Pulmonary artery endothelial cell (primary cell): Measurements from ENCODE around the gene MAU2. TPM values are rescaled to one million over a fixed set of nuclear protein-coding genes. Genes with fewer than 3 reads are reported as not detected.
"Not testable (repeated sequence)": the region's sequence is repeated elsewhere in the genome, so short reads cannot be mapped to it uniquely, and the experiment has no call there.

Source experiments
- DNase-seq: peaks from one replicate; pipeline ENCODE4 v3.0.0-alpha.2; 2011; ENCODE audit warnings: low read depth, low spot score
- total RNA-seq: library from RNA; depleted of rRNA; stranded (reverse); fragments of >200 nt; gene quantifications from 2 replicates; pipeline ENCODE4 v1.2.3, GENCODE V29; 2014

The MAU2 gene
- total RNA-seq, 1 donor from 2014 or later = 23.7 TPM

DNA sequence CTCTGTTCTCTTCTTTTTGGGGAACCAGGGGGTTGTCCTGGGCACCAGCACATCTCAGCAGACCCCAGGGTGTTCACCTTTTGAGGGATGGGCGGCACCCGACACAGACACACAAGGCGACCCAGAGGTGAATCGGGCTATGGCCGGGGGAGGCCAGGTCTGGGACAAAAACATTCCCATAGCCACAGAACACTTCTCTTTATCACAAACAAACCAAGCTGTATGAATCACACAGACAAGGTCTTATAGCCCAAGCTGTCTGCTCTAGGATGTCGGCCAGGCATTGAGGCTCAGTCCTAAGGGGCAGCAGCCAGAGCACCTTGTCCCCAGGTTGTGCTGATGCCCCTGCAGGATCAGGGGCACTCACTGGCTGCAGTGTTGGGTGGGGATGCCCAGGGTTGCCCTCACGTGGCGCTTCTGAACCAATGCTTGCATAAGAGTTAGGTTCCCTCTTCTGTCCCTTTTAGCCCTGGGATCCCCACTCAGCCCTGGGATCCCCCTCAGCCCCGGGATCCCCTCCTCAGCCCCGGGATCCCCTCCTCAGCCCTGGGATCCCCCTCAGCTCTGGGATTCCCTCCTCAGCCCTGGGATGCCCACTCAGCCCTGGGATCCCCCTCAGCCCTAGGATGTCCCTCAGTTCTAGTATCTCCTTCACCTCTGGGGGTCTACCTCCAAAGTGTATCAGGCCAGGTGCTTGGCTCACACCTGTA lies 26.9 kb downstream of the MAU2 start:
- DNase-seq = no peak

DNA sequence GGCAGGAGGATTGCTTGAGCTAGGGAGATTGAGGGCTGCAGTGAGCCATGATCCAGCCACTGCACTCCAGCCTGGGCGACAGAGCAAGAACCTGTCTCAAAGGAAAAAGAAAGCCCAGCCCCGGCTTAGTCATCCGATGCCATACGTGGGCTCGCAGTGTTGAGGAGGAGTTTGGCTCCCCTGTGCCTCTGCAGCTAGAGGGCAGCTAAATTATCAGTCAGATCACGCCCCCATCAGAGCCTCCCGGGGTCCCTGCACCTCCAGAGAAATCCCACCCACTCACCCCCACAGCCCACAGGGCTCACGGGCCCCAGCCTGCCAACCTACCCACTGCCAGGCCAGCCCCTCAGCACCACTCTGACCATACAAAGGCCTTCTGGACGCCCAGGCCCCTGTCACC lies 27.6 kb downstream of the MAU2 start:
- no peak for DNase-seq

GRCh38 chr19:19349365-19349764 lies 28.7 kb downstream of the MAU2 start:
- DNase-seq = no peak

DNA sequence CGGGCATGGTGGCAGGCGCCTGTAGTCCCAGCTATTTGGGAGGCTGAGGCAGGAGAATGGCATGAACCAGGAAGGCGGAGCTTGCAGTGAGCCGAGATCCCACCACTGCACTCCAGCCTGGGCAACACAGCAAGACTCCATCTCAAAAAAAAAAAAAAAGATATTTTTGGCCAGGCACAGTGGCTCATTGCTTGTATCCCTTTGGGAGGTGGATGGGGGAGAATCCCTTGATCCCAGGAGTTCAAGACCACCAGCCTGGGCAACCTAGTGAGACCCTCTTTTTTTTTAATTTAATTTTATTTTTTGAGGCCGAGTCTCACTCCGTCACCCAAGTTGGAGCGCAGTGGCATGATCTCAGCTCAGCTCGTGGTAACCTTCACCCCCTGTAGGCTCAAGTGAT lies 30.1 kb downstream of the MAU2 start:
- DNase-seq = not testable (repeated sequence)

GRCh38 chr19:19352823-19353222 lies 32.2 kb downstream of the MAU2 start:
- no peak for DNase-seq

- DNase-seq = no peak
These were observed 33.4 kb downstream of the MAU2 start for GRCh38 chr19:19354007-19354406.

DNA sequence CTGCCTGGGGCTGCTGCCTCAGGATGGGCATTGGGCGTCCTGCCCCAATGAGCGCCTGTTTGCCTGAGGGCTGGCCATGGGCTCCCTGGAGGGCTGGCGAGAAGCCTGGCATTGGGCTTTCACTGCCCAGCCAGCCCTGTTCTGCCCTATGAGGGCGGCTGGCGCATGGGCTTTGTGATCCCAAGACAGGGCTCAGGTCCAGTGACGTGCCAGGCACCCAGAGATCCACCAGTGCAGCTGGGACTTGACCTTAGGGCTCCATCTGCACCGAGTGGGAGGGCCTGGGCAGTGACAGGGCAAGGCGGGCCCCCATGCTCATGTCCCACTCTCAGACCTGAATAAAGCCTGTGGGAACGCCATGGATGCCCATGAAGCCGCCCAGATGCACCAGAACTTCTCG lies 34.3 kb downstream of the MAU2 start:
- DNase-seq = no peak

DNA sequence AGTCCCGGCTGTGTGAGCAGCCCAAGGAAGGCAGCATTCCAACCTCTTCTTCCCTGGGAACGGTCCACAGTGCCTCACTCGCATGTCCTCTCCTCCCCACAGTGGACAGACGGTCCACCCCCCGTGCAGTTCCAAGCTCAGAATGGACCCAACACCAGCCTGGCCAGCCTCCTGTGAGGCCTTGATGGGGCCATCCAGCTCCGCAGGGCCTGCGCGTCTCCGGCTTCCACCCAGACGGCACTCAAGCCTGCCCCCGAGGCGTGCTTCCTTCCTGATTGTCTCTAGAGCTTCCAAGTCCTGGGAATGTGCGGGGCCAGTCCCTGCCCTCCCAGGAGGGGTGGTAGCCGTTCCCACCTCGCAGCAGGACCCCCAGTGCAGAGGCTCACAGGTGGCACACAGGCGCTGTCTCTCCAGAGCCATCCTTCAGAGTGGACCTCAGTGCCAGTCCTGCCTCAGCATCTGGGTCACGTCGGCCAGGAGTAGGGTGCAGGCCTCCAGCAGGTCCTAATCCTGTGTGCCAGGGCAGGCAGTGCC lies 35.0 kb downstream of the MAU2 start:
- DNase-seq = no peak

DNA sequence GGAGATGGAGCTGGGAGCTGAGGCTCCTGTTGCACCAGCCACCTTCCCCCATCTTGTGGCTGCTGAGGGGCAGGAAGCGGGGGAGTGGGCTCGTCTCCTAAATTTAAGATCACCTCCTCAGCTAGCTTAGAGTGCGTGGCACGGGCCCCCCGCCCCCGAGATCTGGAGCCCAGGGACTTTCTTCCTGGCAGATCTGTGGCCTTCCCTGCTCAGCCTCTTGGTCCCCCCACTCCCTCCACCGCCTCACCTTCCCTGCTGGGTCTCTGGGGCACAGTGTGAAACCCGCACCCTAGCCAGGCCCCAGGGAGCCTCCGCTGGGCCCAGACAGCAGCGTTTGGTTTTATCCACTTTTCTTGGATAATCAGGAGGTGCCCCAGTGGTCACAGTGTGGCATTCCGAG lies 35.9 kb downstream of the MAU2 start:
- no peak for DNase-seq

DNA sequence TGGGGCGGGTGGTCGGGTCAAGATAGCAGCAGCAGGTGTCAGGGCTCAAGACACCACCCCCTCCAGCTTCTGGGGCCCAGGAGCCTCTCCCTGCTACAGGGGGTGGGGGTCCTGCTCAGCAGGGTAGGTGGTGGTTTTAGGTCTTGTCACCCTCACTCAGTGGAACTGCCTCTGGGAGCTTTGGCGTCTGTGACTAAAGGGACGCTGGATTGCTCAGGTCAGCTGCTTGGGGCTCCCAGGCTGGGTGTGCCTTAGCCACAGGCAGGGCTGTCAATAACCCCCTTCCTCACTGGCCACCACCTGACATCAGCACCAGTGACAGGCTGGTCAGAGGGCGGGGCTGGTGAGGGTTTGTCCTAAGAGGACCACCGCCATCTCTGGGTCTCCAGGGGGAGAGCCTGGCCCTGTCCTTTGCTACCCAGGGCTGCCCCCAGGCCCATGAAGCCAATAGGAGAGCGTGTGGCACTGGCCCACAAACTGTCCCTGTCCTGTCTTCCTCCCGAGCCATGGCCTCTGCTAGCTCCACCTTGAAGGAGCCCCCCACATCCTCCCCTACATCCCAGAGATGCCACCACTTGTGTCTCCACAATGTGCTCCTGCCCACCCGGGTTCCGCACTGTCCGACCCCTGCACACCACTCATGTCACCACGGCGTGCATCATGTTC lies 36.4 kb downstream of the MAU2 start:
- DNase-seq = no peak

DNA sequence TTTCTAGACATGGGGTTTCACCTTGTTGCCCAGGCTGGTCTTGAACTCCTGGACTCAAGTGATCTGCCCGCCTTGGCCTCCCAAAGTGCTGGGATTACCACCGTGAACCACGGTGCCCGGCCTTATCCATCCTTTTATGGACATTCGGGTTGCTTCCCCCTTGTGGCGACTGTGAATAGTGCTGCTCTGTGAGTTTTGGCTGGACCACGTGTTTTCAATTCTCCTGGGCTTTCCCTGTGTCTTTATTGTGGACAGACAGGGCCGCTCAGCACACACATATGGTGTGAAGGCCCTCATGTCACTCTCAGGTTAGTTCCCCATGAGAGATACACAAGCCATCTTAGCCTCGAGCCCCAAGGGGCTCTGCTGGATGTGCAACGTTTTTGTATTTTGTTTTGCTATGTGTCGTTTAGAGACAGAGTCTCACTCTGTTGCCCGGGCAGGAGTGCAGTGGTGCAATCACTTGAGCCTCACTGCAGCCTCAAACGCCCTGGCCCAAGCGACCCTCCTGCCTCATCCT lies 40.5 kb downstream of the MAU2 start:
- DNase-seq = peak; percentile 48

- no peak for DNase-seq
These were observed 41.4 kb downstream of the MAU2 start for GRCh38 chr19:19362075-19362474.

- DNase-seq = no peak
These were observed 46.1 kb downstream of the MAU2 start for GRCh38 chr19:19366434-19367396.

DNA sequence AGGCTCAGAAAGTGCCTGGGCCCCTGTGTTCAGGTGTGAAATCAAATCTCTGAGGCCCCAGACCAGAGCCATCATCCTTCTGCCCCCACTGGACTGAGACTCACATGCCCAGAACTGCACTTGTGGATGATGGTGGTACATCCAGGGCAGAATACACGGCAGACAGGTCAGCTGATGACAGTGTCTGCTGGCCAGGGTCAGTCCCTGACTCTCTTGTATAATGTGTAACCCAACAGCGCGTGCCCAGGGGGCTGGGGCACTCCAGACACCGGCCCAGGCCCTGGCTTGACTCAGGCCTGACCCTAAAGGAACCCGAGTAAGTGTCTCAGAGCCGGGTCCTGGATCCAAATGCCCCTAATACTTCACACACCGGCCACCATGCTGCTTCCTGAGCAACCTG lies 47.5 kb downstream of the MAU2 start:
- DNase-seq = no peak

- DNase-seq = no peak
These were observed 50.4 kb downstream of the MAU2 start for GRCh38 chr19:19371059-19371458.

- DNase-seq = peak; percentile 47
These were observed 52.2 kb downstream of the MAU2 start for GRCh38 chr19:19372656-19373416.

GRCh38 chr19:19379527-19379926 lies 58.9 kb downstream of the MAU2 start:
- no peak for DNase-seq

DNA sequence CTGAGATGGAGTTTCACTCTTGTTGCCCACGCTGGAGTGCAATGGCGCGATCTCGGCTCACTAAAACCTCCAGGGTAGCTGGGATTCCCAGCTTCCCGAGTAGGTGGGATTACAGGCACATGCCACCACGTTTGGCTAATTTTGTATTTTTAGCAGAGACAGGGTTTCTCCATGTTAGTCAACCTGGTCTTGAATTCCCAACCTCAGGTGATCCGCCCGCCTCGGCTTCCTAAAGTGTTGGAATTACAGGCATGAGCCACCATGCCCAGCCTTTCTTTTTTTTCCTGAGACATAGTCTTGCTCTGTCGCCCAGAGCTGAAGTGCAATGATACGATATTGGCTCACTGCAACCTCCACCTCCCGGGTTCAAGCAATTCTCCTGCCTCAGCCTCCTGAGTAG lies 59.7 kb downstream of the MAU2 start:
- not testable (repeated sequence) for DNase-seq

DNA sequence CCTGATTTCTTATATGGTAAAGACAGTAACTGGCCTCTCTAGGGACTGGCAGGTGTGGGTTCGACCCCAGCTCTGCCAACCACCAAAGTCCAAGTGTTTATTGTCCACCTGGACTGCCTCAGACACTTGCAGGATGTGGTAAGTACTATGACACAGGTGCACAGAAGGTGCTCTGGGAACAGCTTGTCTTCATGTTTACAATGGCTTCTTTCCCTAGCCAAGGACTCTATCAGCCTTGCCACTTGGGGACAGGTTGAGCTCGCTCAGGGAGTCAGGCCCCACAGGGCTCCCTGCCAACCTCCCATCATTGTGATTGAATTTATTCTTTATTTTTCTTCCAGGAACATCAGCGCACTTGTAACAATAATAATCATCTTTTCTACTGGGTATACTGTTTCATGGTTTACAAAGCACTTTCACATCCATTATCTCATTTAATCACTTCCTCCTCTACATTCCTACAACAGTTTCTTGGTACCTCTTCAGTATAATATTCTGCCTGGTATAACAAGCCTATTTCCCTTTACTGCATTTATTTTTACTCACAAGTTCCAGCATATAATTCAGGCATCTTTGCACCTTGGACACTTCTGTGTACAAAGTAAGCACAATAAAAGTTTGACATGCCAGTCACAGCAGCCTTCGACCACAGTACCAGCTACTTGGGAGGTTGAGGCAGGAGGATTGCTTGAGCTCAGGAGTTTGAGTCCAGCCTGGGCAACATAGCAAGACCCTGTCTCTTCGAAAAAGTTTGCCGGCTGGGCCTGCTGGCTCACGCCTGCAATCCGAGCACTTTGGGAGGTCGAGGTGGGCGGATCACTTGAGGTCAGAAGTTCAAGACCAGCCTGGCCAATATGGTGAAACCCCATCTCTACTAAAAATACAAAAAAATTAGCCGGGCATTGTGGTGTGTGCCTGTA lies 60.6 kb downstream of the MAU2 start:
- no peak for DNase-seq

- DNase-seq = no peak
These were observed 61.5 kb downstream of the MAU2 start for GRCh38 chr19:19382118-19382517.
